HG03280 (cell line): ENCODE measurements around the gene COPS7A.
A peak's percentile ranks its signal among the peaks of the same experiment; 100 is the strongest.

ENCODE experiments used
- ATAC-seq: cut with Tn5 transposase; IDR thresholded peaks from one replicate; pipeline ENCODE4 v1.9.1; 2021; ENCODE audit warnings: mild to moderate bottlenecking, moderate library complexity; ENCODE audit not compliant: unreplicated experiment

The COPS7A gene

GRCh38 chr12:6748761-6749160 lies 24.9 kb downstream of the COPS7A start:
- no peak for ATAC-seq

- ATAC-seq, result no peak
Observed at GRCh38 chr12:6750506-6750905, 26.7 kb downstream of the COPS7A start.

DNA sequence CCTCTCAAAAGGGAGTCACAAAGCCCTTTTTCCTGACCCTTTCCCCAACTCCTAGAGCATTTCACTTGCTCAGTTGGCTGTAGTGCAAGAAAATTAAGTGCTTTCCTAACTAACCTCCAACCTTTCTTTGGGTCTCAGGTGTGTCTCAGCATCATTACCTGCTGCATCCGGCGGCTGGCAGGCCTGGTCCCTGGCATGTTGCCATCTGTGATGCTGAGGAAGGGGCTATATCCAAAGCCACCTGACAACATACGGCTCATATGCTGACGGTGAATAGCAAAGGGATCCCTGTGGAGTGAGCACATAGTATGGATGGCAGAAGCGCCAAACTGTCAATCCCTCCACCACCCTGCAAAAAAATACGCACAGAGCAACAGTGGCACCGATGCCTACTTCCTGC lies 27.9 kb downstream of the COPS7A start:
- ATAC-seq, result no peak

DNA sequence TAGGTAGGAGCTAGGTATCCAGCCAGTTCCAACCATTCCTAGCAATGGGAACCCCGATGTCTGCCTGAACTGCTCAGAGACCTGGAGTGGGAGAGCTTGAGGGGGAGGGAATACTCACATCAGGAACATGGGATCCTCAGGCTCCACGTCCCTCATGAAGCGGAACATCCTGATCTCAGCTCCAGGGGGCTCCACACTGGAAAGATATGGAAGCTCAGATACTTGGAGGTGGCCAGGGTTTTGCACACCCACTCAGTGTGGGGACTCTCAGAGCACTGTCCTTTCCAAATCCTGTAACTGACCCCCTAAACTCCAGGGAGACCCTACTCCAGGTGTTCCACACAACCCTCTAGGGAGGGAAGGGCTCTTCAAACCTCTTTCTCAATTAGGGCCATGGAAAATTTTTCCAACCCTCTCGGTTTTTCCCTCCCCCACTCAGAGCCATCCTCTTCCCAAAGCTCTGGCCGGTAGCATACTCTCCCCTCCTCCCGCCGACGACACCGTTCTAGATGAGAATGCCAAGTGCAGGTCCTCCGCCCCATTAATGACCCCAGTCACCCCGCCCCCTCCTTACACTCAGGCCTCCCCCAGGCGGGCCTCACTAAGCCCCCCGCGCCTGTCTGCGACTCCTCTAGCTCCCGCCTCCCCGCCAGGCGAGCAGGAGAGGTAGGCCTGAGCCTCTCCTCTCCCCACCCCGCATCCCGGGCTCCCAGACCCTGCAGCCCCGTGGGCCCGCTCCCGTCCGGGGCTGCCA lies 28.5 kb downstream of the COPS7A start:
- no peak for ATAC-seq

DNA sequence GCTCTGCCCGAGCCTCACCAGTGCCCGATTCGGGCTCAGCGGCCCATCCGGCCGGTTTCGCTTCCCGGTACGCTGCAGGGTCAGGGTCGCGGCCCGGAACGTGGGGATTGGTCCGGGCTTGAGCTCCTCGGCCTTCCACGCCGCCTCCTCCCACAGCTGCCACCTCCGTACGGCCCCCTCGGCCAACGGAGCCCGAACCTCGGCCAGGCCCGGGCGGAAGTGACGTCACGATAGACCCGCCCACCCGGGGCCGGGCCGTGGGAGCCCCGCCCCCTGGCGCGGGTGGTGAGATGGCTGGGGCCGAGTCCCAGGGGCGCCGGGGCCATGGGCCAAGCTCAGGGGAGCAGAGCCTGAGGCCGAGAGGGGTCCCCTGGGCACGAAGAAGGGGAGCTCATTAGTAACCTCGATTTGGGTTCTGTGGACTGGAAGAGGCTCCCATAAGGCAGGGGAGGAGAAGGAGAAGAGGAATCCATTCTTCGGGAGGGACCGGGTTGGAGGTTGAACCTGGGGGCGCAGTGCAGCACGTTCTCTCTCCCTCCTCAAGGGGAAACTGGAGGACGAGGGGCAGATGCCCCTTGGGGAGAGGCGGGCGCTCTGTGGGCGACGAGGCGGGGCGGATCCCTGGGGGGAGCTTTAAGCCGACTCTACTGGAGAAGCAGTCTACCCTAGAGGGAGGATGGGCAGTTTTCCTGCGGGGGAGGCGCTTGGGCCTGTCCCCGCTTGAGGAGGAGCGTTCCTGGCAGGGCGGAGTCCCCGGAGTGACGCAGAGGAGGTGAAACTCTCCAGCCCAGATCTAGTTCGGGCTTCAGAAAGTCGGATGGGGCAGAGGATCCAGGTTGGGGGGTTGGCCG lies 29.3 kb downstream of the COPS7A start, which contains the start of gene MLF2:
Gene MLF2 (minus strand): TSS at position 221 of the 851 bp plus-strand sequence. CDS start 807 bp downstream, outside the sequence.
- ATAC-seq, result peak; percentile 90

GRCh38 chr12:6753772-6754356 lies 30.0 kb downstream of the COPS7A start:
- no peak for ATAC-seq

DNA sequence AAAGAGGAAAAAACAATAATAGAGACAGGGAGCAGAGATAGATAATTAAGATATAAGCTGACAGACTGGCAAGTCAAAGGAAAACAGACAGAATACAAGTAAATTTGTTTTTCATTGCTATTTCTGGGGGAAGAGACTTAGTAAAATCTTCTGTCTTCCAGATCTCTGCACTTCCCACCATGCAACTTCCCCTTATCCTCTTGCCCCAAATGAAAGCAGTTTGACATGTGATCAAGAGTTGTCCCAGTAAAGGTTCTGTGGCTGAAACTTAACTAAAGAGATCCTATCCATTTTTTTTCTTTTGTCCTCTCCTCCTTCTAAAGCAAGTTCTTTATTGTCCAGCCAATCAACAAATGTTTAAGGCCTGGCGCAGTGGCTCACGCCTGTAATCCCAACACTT lies 30.6 kb downstream of the COPS7A start:
- ATAC-seq, result no peak

DNA sequence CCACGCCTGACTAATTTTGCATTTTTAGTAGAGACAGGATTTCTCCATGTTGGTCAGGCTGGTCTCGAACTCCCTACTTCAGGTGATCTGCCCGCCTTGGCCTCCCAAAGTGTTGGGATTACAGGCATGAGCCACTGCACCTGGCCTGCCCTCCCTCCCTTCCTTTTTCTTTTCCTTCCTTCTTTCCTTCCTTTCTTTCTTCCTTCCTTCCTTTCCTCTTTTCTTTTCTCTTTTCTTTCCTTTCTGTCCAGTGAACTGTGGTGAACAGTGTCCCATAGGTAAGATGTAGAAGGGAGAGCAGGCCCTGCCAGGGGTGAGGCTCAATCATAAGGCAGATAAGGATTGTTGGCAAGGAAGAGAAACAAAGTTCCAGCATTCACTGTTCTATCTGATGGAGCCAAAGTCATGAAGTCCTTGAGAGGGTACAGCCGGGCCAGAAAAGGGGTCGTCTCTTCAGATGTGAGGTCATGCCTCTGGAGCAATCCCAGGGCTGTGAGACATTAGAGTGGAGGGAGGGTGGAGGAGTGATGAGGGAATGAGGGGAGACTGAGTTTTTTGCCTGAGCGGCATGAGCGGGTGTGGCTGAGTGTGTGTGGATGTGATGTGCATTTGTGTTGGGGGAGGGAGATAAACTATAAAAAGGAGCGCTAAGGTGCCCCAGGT lies 33.3 kb downstream of the COPS7A start:
- ATAC-seq, result no peak

- ATAC-seq, result no peak
Observed at GRCh38 chr12:6758506-6759095, 34.8 kb downstream of the COPS7A start.

GRCh38 chr12:6759741-6760140 lies 35.9 kb downstream of the COPS7A start:
- no peak for ATAC-seq

GRCh38 chr12:6763380-6763779 lies 39.5 kb downstream of the COPS7A start:
- no peak for ATAC-seq

DNA sequence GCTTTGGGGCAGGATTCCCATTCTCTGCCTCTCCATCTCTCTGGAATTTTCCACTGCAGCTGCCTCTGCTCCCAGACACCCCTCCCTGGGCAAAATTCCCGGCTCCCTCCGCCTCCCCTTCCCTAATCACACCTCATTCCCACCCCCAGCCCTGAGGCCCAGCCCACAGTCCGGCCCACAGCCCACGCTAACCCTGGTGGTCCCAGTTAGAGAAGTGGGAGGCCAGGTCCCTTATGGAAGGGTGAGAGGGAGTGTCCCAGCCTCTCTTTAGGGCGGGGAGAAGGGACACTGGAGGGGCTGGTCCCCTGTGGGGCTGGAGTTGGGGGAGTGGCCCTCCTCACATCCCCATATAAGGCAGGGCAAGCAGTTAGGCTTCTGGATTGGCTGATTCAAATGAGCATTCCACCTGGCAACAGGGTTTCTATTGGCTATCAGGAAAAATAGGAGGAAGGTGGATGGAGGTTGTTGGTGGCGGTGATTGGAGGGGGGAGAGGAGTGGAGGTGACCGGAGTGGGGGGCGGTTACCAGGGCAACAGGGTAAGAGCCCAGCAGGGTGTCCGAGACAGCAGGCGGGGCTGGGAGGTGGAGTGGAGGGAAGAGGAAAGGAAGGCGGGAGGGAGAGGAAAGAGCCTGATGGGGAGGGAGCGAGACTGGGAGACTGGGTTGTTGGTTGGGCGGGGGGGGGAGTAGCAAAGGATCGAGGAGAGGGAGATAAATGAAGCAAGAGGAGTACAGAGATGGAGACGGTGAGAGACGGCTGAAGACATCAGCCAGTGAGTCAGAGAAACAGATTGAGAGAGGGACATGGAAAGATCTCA lies 40.4 kb downstream of the COPS7A start:
- ATAC-seq, result peak; percentile 75

- ATAC-seq, result no peak
Observed at GRCh38 chr12:6765048-6765633, 41.3 kb downstream of the COPS7A start.

- peak; percentile 24 for ATAC-seq
Observed at GRCh38 chr12:6765634-6766581, 42.1 kb downstream of the COPS7A start, which contains the start of gene PTMS. Gene PTMS, plus strand, starts transcription at chr12:6766363. Its CDS starts 343 bp downstream, at chr12:6766706.

- ATAC-seq, result peak; percentile 54
Observed at GRCh38 chr12:6766651-6767349, 43.0 kb downstream of the COPS7A start.

- no peak for ATAC-seq
Observed at GRCh38 chr12:6767353-6768319, 43.8 kb downstream of the COPS7A start.
